Measurements from ENCODE around the gene TRNP1. TPM values are rescaled to one million over a fixed set of nuclear protein-coding genes. Genes with fewer than 3 reads are reported as not detected.

Gene TRNP1
- polyA plus RNA-seq, 1 donor (not counting 4 experiments of a cell fraction or from before 2014, with no cell fraction given) = 164 TPM

GRCh38 chr1:27011058-27011764, 17.7 kb downstream of the TRNP1 start:
- Histone ChIP-seq H4K20me1 (ENCODE audit: control insufficient read depth, extremely low read depth, insufficient read depth, low read length) (peaks cover 14% of the 10 kb centered on the region), H3K4me2 (ENCODE audit: control insufficient read depth, extremely low read depth, insufficient read depth, low read depth, low read length) (peak overlapping the region; percentile 100), H3K9ac (ENCODE audit: control insufficient read depth, extremely low read depth, insufficient read depth, low read length) (peak overlapping the region; percentile 89), H3K79me2 (ENCODE audit: control insufficient read depth, insufficient read depth, low read length) (peaks cover 56% of the 10 kb centered on the region), H3K9me1 (ENCODE audit: control insufficient read depth, extremely low read depth, insufficient read depth, low read length) (peaks cover 7% of the 10 kb centered on the region), H3K36me3 (ENCODE audit: control insufficient read depth in 2 of 2, extremely low read depth in 1 of 2, insufficient read depth in 2 of 2, low read length in 2 of 2) (peaks cover 5 to 20% of the 10 kb centered on the region in 2 experiments), H3K9me3 (ENCODE audit: control insufficient read depth, low read depth, low read length) (no peaks in the 10 kb centered on the region), H3K27me3 (ENCODE audit: control insufficient read depth, extremely low read depth, insufficient read depth, low read length) (no peaks in the 10 kb centered on the region), H2AFZ (ENCODE audit: control insufficient read depth, low read length) (no peak overlapping the region), H3K4me3 (ENCODE audit: control insufficient read depth in 2 of 3, extremely low read depth in 1 of 3, insufficient read depth in 2 of 3, low read depth in 1 of 3, low read length in 3 of 3) (peak overlapping the region; percentile 69 to 91 (median 80)), H3K27ac (ENCODE audit: control insufficient read depth, insufficient read depth, low read length) (peak overlapping the region; percentile 92), H3K4me1 (ENCODE audit: control insufficient read depth, extremely low read depth, insufficient read depth, low read length) (peaks cover 38% of the 10 kb centered on the region)
- FAIRE-seq = peak; percentile 81
- TF ChIP-seq EZH2 (IDR thresholded peaks at IDR 0.05; ENCODE audit: low read length) = no peak
- TF ChIP-seq CTCF (optimal IDR thresholded peaks at IDR 0.05 in 1 of 3, IDR thresholded peaks at IDR 0.05 in 1 of 3, conservative IDR thresholded peaks at IDR 0.05 in 1 of 3; ENCODE audit: extremely low read depth in 1 of 3, insufficient read depth in 2 of 3, low read length in 3 of 3) = no peak
- no peak for DNase-seq (ENCODE audit: low read depth, low spot score)
- dilution Hi-C loops (cut with MboI; ENCODE audit: extremely low pct_ligation_motif_present, low sequenced_read_pairs) = no loop called here

- H3K36me3 ChIP-seq (ENCODE audit: control insufficient read depth in 2 of 2, extremely low read depth in 1 of 2, insufficient read depth in 2 of 2, low read length in 2 of 2) = peaks cover 0 to 14% of the 10 kb centered on the region in 2 experiments
- peaks cover 49% of the 10 kb centered on the region for H3K79me2 ChIP-seq (ENCODE audit: control insufficient read depth, insufficient read depth, low read length)
- H3K4me3 ChIP-seq (ENCODE audit: control insufficient read depth in 2 of 3, extremely low read depth in 1 of 3, insufficient read depth in 2 of 3, low read depth in 1 of 3, low read length in 3 of 3) = peak overlapping the region; percentile 69 to 91 (median 80)
- peaks cover 38% of the 10 kb centered on the region for H3K4me1 ChIP-seq (ENCODE audit: control insufficient read depth, extremely low read depth, insufficient read depth, low read length)
- peak overlapping the region; percentile 100 for H3K4me2 ChIP-seq (ENCODE audit: control insufficient read depth, extremely low read depth, insufficient read depth, low read depth, low read length)
- peak overlapping the region; percentile 89 for H3K9ac ChIP-seq (ENCODE audit: control insufficient read depth, extremely low read depth, insufficient read depth, low read length)
- no peak overlapping the region for H2AFZ ChIP-seq (ENCODE audit: control insufficient read depth, low read length)
- DNase-seq (ENCODE audit: low read depth, low spot score) (no peak), FAIRE-seq (peak; percentile 5)
- dilution Hi-C loops (cut with MboI; ENCODE audit: extremely low pct_ligation_motif_present, low sequenced_read_pairs) = no loop called here
- H3K9me3 ChIP-seq (ENCODE audit: control insufficient read depth, low read depth, low read length) = no peaks in the 10 kb centered on the region
- H4K20me1 ChIP-seq (ENCODE audit: control insufficient read depth, extremely low read depth, insufficient read depth, low read length) = peaks cover 14% of the 10 kb centered on the region
- TF ChIP-seq EZH2 (IDR thresholded peaks at IDR 0.05; ENCODE audit: low read length) (no peak), CTCF (optimal IDR thresholded peaks at IDR 0.05 in 1 of 3, IDR thresholded peaks at IDR 0.05 in 1 of 3, conservative IDR thresholded peaks at IDR 0.05 in 1 of 3; ENCODE audit: extremely low read depth in 1 of 3, insufficient read depth in 2 of 3, low read length in 3 of 3) (no peak)
- no peaks in the 10 kb centered on the region for H3K27me3 ChIP-seq (ENCODE audit: control insufficient read depth, extremely low read depth, insufficient read depth, low read length)
- peak overlapping the region; percentile 92 for H3K27ac ChIP-seq (ENCODE audit: control insufficient read depth, insufficient read depth, low read length)
- peaks cover 7% of the 10 kb centered on the region for H3K9me1 ChIP-seq (ENCODE audit: control insufficient read depth, extremely low read depth, insufficient read depth, low read length)
Observed at GRCh38 chr1:27011976-27012563, 18.6 kb downstream of the TRNP1 start.

Data from keratinocyte (primary cell).